Muscle of leg (tissue), 11 donors: ENCODE measurements around the gene PSD2. TPM values are rescaled to one million over a fixed set of nuclear protein-coding genes. Genes with fewer than 3 reads are reported as not detected.

Experiments
- DNase-seq: peaks from one replicate; pipeline ENCODE4 v3.0.0; 2013
- H3K27ac ChIP-seq: one replicate; pipeline ENCODE4 v1.5.1; 2013; ENCODE audit warnings: mild to moderate bottlenecking, low read length, control low read depth
- H3K27me3 ChIP-seq: one replicate; pipeline ENCODE4 v1.6.1; 2013; ENCODE audit warnings: low read length; ENCODE audit not compliant: control insufficient read depth, insufficient read depth
- H3K36me3 ChIP-seq: one replicate; pipeline ENCODE4 v1.6.1; 2013; ENCODE audit warnings: low read length; ENCODE audit not compliant: control insufficient read depth, insufficient read depth
- H3K4me1 ChIP-seq: one replicate; pipeline ENCODE4 v1.6.1; 2013; ENCODE audit warnings: low read length; ENCODE audit not compliant: control insufficient read depth, insufficient read depth
- H3K4me3 ChIP-seq: one replicate; pipeline ENCODE4 v1.5.1; 2013; ENCODE audit warnings: low read length, control low read depth
- H3K9me3 ChIP-seq: replicated peaks from 2 replicates; pipeline ENCODE4 v1.6.1; 2013; ENCODE audit warnings: low read depth, low read length; ENCODE audit not compliant: control insufficient read depth
- WGBS: methylation state at CpG from one replicate; pipeline ENCODE4 v1.1.5; 2013; ENCODE audit warnings: missing lambda C conversion rate; ENCODE audit not compliant: insufficient coverage; 5-methylcytosine and 5-hydroxymethylcytosine counted together
- polyA plus RNA-seq, 8 donors: library from polyadenylated mRNA; unstranded; fragments of 120-200 nt; gene quantifications; one replicate each; pipeline versions ENCODE4 v1.2.1 to v1.2.3, GENCODE V29; 2013; ENCODE audit warnings: inconsistent platforms in 1 of 8, low replicate concordance in 1 of 8; ENCODE audit not compliant: insufficient read length in 8 of 8, insufficient read depth in 1 of 8
- total RNA-seq: library from RNA; stranded (reverse); fragments of 120-200 nt; gene quantifications from one replicate; pipeline ENCODE4 v1.2.4, GENCODE V29; 2013

Gene PSD2
- total and polyA plus RNA-seq, 9 donors = 0.18 to 0.47 (median 0.31) TPM

DNA sequence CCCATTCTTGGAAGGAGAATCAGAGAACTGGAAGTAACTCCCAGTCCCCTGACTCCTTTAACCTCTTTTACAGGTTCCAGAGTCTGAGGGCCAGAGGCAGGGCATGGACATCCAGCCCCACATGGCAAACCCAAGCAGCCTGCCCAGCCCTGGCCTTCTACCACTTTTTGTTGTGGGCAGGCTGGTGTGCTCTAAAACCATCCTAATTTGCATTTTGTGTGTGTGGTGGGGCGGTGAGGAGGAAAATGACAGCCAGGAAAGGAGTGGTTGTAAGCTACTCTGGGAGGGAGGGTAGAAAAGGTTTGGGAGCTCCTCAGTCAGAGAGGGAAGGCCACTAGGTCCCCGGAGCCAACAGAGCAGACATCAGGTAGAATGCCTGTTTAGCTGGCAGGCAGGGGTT, 90.6 kb downstream of the PSD2 start:
- no peaks in the 10 kb centered on the region for H3K9me3 ChIP-seq
- peaks cover 32% of the 10 kb centered on the region for H3K4me1 ChIP-seq
- no peak for DNase-seq
- 56% methylated on average over 2 of the region's 2 CpGs for WGBS
- H3K27ac ChIP-seq = no peak overlapping the region
- no peak overlapping the region for H3K4me3 ChIP-seq
- no peaks in the 10 kb centered on the region for H3K36me3 ChIP-seq
- H3K27me3 ChIP-seq = peaks cover 10% of the 10 kb centered on the region

DNA sequence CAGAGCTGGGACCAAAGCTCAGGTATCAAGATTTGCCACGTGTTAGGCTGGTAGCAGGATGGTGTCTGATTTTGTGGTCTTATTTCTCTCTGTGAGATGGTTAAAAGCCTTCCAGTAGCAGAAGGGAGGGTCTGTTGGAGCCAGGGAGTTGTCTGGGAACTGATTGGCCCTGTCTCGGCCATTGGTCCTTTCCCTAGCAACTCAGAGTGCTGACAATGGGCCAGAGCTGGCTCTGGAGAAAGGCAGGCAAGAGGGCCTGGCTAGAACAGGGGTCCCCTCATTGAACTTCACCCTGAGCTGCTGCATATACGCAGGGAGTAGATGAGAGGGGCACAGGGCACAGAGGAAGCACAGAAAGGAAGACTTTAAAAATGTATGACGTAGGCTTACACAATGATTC, 92.8 kb downstream of the PSD2 start:
- Histone ChIP-seq H3K9me3 (no peaks in the 10 kb centered on the region), H3K27ac (no peak overlapping the region), H3K27me3 (peaks cover 9% of the 10 kb centered on the region), H3K4me3 (no peak overlapping the region), H3K36me3 (no peaks in the 10 kb centered on the region), H3K4me1 (peaks cover 11% of the 10 kb centered on the region)
- DNase-seq = no peak
- 45% methylated on average over 3 of the region's 4 CpGs for WGBS

DNA sequence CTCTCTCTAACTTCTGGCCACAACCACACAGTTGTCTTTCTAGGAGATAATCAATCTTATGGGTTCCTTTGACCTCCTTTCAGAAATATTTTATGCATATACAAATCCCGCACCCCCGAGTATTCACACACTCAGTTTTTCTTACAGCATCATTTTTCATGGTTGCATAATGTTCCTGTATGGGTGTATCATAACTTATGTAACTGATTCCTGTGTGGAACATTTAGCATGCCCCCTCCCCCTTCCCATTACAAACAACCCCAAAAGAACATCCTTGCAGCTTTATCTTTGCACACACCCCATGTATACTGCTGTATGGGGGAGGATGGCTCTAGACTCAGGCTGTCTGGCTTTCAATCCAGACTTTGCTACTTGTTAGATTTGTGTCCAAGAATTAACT, 93.8 kb downstream of the PSD2 start:
- Histone ChIP-seq H3K27me3 (peaks cover 9% of the 10 kb centered on the region), H3K4me3 (no peak overlapping the region), H3K4me1 (peaks cover 6% of the 10 kb centered on the region), H3K9me3 (no peaks in the 10 kb centered on the region), H3K27ac (no peak overlapping the region), H3K36me3 (no peaks in the 10 kb centered on the region)
- DNase-seq = no peak
- no CpG with 5 or more reads among the region's 2 CpGs for WGBS

DNA sequence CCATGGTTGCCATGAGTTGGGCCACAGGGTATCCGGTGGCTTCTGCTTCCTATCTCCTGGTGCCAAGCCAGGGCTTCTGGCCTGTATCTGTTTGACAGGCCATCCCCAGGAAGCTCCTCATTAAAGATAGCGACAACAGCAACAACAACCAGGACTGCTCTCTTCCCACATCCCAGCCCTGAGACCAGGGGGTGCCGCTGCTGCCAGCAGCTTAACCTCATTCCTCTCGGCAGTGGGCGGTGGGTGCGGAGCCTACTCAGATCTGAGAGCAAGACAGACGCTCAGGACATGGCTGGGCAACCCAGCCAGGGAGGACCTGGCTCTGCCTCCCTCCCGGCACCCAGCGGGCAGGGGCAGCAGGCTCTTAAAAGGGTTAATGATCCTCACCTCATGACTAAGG, 98.3 kb downstream of the PSD2 start:
- H3K27ac ChIP-seq = no peak overlapping the region

More for the DNA sequence above, 98.3 kb downstream of the PSD2 start:
- DNase-seq = no peak
- peaks cover 27% of the 10 kb centered on the region for H3K4me1 ChIP-seq
- H3K27me3 ChIP-seq = peaks cover 9% of the 10 kb centered on the region
- H3K4me3 ChIP-seq = no peak overlapping the region
- no peaks in the 10 kb centered on the region for H3K9me3 ChIP-seq
- WGBS = 50% methylated on average over 9 of the region's 9 CpGs
- no peaks in the 10 kb centered on the region for H3K36me3 ChIP-seq

Other genes starting within 250 kb of the PSD2 start
- gene UBE2D2, start 234.5 kb upstream of the PSD2 start, total RNA-seq = 93.2 TPM
- 100 to 1,000 TPM; 102 to 127 (median 112) TPM for gene UBE2D2, start 234.5 kb upstream of the PSD2 start, polyA plus RNA-seq
- gene CXXC5, start 147.5 kb upstream of the PSD2 start, total RNA-seq = 63.3 TPM
- gene CXXC5, start 147.5 kb upstream of the PSD2 start, polyA plus RNA-seq = 10 to 100 TPM; 75.8 to 93.0 (median 80.8) TPM
- gene NRG2, start 247.5 kb downstream of the PSD2 start, total RNA-seq = 2.0 TPM
- 1 to 10 TPM in 6 of 8 donors, under 1 TPM in 2; 0.82 to 2.8 (median 1.4) TPM for gene NRG2, start 247.5 kb downstream of the PSD2 start, polyA plus RNA-seq